Measurements from ENCODE around the gene SH3TC1.

DNA sequence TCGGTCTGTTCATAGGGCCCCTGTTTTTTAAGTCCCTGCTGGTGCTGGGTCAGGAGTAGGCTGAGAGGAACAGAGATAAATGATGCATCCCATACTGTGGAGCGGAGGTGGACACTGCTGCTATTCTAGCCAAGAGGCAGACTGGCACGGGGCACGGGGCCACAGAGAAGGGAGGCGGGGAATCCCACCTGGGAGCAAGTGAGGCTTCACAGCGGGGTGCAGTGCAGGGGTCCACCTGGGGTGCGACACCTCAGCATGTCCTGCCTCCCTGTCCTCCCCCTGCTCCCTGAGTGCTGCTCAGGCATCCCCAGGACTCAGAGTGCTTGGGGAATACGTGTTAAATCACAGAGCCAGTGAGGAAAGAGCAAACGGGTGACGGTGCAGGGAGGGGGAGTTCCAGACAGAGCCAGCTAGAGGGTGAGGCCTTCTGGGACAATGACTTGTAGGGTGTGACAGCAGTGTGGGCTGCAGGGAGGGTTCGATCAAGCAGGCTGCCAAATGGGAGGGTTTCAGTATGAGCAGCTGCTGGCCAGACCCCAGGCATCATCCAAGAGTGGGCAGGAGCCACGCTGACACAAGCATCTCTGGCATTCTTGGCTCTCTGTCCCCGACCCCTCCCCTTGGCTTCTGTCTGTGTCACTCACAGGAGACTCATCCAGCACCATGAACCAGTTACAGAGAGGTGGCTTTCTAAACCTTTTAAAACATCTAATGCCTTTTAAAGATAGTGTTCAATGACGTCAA is 56.8 kb downstream of the SH3TC1 start:
- TF ChIP-seq EZH2phosphoT487 (conservative IDR thresholded peaks at IDR 0.05; ENCODE audit: low read length): no peak
- TF ChIP-seq, protein P1, sequence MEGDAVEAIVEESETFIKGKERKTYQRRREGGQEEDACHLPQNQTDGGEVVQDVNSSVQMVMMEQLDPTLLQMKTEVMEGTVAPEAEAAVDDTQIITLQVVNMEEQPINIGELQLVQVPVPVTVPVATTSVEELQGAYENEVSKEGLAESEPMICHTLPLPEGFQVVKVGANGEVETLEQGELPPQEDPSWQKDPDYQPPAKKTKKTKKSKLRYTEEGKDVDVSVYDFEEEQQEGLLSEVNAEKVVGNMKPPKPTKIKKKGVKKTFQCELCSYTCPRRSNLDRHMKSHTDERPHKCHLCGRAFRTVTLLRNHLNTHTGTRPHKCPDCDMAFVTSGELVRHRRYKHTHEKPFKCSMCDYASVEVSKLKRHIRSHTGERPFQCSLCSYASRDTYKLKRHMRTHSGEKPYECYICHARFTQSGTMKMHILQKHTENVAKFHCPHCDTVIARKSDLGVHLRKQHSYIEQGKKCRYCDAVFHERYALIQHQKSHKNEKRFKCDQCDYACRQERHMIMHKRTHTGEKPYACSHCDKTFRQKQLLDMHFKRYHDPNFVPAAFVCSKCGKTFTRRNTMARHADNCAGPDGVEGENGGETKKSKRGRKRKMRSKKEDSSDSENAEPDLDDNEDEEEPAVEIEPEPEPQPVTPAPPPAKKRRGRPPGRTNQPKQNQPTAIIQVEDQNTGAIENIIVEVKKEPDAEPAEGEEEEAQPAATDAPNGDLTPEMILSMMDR (IDR thresholded peaks at IDR 0.05; ENCODE audit: insufficient read depth, low read length, poor library complexity, severe bottlenecking): no peak

Measured in SU-DHL-6 (cell line).